ENCODE data around the gene PHACTR3.

GRCh38 chr20:59725476-59726280, 121.3 kb downstream of the PHACTR3 start:
- TF ChIP-seq CTCF (IDR thresholded peaks at IDR 0.05; ENCODE audit: control extremely low read depth in 1 of 3, insufficient read depth in 1 of 3, low read depth in 1 of 3, low read length in 3 of 3): no peak
- TF ChIP-seq SAP30 (IDR thresholded peaks at IDR 0.05; ENCODE audit: insufficient read depth, insufficient replicate concordance, low read length): no peak
